K562 (cell line): Measurements from ENCODE around the gene CYB5RL.

Experiments used
- MAFK ChIP-seq: IDR thresholded peaks from 2 replicates; pipeline ENCODE4 v1.6.1; 2011; ENCODE audit warnings: low read length, improper control_type of control experiment
- PKNOX1 ChIP-seq: fragments of 450-650 bp; IDR thresholded peaks from 2 replicates; pipeline ENCODE4 v1.6.1; 2016
- POLR2AphosphoS5 ChIP-seq: IDR thresholded peaks from 2 replicates; pipeline ENCODE4 v1.6.1; 2011; ENCODE audit warnings: mild to moderate bottlenecking, low read depth, low read length, moderate library complexity; ENCODE audit not compliant: control insufficient read depth, insufficient read depth
- ZBTB17 ChIP-seq: fragments of 450-650 bp; formaldehyde crosslinking; IDR thresholded peaks from 2 replicates; pipeline ENCODE4 v1.4.0; 2020; ENCODE audit warnings: mild to moderate bottlenecking
- ZNF121 ChIP-seq: sonication (generic); formaldehyde crosslinking; conservative IDR thresholded peaks from 2 replicates; pipeline ENCODE4 v1.8.0; 2022; ENCODE audit warnings: missing genetic modification reagents
- TF ChIP-seq, protein P1 (sequence below): sonication (generic); formaldehyde crosslinking; IDR thresholded peaks from 2 replicates; pipeline ENCODE4 v1.8.0; 2022; ENCODE audit warnings: mild to moderate bottlenecking, missing genetic modification reagents, borderline replicate concordance
- TF ChIP-seq, protein P2 (sequence below): fragments of 450-650 bp; IDR thresholded peaks from 2 replicates; pipeline ENCODE4 v1.6.1; 2018; ENCODE audit not compliant: partially characterized antibody

DNA sequence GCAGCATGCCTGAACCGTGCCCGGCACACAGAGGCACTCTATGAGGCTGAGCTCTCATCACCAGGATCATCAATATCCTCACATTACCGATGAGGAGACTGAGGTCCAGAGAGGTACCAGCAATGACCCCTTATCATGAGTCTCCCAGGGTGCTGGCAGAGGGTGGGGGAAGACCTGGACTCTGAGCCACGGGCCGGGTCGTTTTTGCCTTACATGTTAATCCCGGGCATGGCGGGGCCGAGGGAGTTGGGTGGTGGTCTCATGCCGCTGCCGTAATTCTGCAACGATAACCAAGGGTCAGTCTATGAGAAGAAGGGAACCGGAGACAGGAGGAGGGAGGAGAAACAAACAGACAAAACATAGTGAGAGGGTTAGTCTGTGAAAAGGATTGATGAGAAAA lies 43.2 kb upstream of the CYB5RL start:
- no peak for TF ChIP-seq ZBTB17 (CRISPR knock-in tag)
- TF ChIP-seq POLR2AphosphoS5 = no peak
- TF ChIP-seq ZNF121 = no peak
- TF ChIP-seq, protein P1, sequence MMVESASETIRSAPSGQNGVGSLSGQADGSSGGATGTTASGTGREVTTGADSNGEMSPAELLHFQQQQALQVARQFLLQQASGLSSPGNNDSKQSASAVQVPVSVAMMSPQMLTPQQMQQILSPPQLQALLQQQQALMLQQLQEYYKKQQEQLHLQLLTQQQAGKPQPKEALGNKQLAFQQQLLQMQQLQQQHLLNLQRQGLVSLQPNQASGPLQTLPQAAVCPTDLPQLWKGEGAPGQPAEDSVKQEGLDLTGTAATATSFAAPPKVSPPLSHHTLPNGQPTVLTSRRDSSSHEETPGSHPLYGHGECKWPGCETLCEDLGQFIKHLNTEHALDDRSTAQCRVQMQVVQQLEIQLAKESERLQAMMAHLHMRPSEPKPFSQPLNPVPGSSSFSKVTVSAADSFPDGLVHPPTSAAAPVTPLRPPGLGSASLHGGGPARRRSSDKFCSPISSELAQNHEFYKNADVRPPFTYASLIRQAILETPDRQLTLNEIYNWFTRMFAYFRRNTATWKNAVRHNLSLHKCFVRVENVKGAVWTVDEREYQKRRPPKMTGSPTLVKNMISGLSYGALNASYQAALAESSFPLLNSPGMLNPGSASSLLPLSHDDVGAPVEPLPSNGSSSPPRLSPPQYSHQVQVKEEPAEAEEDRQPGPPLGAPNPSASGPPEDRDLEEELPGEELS (CRISPR knock-in tag) = no peak
- TF ChIP-seq, protein P2, sequence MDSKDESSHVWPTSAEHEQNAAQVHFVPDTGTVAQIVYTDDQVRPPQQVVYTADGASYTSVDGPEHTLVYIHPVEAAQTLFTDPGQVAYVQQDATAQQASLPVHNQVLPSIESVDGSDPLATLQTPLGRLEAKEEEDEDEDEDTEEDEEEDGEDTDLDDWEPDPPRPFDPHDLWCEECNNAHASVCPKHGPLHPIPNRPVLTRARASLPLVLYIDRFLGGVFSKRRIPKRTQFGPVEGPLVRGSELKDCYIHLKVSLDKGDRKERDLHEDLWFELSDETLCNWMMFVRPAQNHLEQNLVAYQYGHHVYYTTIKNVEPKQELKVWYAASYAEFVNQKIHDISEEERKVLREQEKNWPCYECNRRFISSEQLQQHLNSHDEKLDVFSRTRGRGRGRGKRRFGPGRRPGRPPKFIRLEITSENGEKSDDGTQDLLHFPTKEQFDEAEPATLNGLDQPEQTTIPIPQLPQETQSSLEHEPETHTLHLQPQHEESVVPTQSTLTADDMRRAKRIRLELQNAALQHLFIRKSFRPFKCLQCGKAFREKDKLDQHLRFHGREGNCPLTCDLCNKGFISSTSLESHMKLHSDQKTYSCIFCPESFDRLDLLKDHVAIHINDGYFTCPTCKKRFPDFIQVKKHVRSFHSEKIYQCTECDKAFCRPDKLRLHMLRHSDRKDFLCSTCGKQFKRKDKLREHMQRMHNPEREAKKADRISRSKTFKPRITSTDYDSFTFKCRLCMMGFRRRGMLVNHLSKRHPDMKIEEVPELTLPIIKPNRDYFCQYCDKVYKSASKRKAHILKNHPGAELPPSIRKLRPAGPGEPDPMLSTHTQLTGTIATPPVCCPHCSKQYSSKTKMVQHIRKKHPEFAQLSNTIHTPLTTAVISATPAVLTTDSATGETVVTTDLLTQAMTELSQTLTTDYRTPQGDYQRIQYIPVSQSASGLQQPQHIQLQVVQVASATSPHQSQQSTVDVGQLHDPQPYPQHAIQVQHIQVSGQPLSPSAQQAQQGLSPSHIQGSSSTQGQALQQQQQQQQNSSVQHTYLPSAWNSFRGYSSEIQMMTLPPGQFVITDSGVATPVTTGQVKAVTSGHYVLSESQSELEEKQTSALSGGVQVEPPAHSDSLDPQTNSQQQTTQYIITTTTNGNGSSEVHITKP = no peak
- TF ChIP-seq MAFK = no peak
- no peak for TF ChIP-seq PKNOX1
